ENCODE measurements around the gene CLEC18B.
"Not testable (repeated sequence)": the region's sequence is repeated elsewhere in the genome, so short reads cannot be mapped to it uniquely, and the experiment has no call there.

CLEC18B gene

DNA sequence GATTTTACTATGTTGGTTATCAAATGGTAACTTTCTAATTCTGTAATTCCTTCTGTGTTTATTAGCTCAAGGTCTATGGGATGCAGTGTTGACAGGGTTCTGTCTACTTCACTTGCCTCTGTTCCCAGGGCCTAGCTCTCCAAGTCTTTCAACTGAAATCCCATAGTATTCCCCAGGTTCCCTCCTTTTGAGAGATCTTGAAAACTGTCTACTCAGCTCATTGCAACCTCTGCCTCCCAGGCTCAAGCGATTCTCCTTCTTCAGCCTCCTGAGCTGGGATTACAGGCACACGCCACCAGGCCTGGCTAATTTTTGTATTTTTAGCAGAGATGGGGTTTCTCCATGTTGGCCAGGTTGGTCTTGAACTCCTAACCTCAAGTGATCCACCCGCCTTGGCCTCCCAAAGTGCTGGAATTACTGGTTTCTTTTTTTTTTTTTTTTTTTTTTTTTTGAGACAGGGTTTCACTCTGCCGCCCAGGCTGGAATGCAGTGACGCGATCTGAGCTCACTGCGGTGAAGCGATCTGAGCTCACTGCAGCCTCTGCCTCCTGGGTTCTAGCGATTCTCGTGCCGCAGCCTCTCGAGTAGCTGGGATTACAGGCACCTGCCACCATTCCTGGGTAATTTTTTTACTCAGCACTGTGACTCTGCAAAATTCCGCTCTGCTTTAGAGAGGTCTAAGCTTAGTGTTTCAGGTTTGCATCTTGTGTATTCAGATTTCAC lies 22.5 kb upstream of the CLEC18B start:
- not testable (repeated sequence) for DNase-seq

DNA sequence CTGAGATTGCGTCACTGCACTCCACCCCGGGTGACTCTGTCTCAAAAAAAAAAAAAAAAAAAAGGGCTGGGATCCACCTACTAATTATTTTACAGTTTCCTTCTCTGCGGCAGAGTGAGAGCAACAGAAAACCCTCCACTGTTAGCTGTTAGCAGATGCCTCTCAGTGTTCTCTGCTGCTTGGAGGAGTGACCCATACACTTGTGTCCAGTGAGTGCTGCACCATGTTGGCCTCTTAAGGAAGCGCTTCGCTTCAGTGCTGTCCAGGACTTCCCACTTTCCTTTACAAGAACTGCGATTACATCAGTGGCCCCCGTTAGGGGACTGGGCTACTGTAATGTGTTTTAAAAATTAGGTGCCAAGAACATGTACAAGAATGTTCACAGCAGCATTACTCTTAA lies 18.4 kb upstream of the CLEC18B start:
- DNase-seq: peak; percentile 48 to 61

- DNase-seq: no peak
Observed at GRCh38 chr16:74438492-74438979, 17.3 kb upstream of the CLEC18B start.

GRCh38 chr16:74431516-74431915 lies 10.2 kb upstream of the CLEC18B start:
- DNase-seq: no peak

DNA sequence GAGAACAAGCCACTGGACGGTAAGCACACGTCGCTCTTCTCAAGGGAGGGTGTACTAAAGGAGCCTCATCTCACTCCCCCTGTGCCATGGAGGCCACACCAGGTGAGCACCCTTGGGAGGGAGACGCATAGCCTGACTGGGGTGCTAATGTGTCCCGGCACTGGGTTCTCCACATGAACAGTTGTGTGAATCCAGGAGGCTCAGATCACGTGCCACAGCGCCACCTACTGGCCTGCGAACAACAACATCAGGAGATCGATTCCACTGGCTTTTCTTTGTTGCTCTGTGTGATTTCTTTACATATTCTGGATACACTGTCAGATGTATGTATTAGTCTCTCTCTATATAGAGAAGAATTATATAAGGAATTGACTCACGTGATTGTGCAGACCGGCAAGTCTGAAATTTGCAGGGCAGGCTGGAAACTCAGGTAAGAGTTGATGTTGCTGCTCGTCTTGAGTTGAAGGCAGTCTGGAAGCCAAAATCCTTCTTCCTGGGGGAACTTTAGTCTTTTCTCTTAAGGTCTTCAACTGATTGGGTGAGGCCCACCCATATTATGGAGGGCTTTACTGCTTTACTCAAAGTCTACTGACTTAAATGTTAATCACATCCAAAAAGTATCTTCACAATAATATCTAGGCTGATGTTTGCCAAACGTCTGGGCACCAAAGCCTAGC lies 8.9 kb upstream of the CLEC18B start:
- peak; percentile 4 to 40 for DNase-seq

GRCh38 chr16:74428493-74428892 lies 7.2 kb upstream of the CLEC18B start:
- not testable (repeated sequence) for DNase-seq

DNA sequence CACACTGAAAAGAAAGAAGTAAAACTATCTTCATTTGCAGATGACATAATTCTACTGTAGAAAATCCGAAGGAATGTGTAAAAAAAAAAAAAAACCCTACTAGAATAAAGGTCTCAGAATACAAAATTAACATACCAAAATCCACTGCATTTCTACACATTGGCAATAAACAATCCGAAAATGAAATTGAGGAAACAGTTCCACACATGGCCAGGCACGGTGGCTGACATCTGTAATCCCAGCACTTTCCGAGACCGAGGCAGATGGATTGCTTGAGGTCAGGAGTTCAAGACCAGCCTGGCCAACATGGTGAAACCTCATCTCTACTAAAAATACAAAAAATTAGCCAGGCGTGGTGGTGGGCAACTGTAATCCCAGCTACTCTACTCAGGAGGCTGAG lies 4.5 kb upstream of the CLEC18B start:
- peak; percentile 33 to 50 for DNase-seq

DNA sequence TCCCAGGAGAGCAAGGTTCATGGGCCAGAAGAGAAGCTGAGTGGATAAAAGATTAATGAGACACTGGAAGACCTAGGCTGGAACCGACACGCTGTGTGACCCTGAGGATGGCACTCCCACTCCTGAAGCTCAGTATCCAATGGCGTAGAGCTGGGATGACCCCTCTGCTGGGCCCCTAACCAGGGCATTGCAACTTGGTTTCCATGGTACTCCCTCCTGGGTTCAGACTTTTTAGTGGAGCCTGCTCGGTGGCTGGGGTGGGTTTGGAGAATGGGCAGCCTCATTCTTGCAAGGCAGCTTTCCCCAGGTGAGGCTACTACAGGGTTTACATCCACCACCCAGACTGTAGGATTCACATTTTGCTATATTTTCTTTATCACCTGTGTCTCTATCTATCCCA lies 2.4 kb upstream of the CLEC18B start:
- not testable (repeated sequence) for DNase-seq

DNA sequence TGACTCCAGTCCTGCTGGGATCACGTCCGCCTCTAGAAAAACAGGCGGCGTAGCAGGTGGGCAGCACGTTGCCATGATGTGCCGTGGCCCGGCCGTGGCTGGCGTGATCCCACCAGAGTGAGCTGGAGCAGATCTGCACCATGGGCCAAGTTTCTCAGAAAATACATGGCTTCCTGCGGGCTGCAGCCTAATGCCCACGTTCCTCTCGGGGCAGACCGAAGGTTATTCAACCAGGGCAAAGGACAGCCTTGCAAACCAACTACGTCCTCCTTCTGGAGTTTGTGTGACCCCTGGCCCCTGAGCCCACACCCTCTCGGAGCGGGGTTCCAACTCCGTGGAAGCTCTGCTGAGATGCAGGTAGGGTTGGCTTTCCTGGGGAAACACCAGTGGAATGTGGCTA lies 808 bp upstream of the CLEC18B start:
- not testable (repeated sequence) for DNase-seq

GRCh38 chr16:74421482-74421785 lies 156 bp upstream of the CLEC18B start:
- not testable (repeated sequence) for DNase-seq

DNA sequence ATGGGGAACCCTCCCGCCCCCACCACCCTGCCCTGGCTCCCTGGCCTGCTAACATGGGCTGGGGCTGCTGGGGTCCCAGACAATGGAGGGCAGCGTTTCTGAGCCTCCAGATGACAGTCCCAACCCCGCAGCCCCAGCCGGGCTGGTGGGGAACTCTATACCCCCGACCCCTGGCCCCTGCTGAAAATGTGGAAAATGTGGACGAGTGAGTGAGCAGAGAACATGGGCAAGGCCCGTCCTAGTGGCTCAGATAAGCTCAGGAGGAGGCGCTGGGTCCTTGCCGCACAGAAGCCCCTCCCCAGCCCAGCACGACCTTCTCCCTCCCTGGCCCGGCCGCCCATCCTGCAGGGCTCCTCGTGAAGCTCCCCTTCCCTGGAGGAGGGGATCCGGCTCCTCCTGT lies 1.5 kb downstream of the CLEC18B start:
- not testable (repeated sequence) for DNase-seq

DNA sequence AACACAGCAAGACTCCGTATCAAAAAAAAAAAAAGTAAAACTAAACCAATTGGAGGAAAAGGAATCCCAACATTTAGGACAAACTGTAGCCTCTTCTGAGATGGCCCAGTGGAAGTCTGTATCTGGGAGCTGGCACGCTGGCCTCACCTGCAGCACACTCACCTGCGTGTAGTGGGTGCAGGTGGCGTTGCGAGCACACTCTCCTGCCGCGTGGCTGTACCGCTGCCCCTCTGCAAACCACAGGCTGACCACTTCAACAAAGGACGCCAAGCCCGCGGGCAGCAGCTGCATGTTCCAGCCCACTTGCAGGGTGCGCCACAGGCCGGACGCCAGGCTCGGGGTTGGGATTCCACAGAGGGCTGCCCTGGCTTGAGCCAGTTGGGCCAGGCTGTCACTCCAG lies 3.4 kb downstream of the CLEC18B start:
- DNase-seq: not testable (repeated sequence)

- DNase-seq: not testable (repeated sequence)
Observed at GRCh38 chr16:74413920-74414319, 7.4 kb downstream of the CLEC18B start.

GRCh38 chr16:74413485-74413884 lies 7.8 kb downstream of the CLEC18B start:
- not testable (repeated sequence) for DNase-seq

GRCh38 chr16:74412775-74413390 lies 8.4 kb downstream of the CLEC18B start:
- DNase-seq: not testable (repeated sequence)

DNA sequence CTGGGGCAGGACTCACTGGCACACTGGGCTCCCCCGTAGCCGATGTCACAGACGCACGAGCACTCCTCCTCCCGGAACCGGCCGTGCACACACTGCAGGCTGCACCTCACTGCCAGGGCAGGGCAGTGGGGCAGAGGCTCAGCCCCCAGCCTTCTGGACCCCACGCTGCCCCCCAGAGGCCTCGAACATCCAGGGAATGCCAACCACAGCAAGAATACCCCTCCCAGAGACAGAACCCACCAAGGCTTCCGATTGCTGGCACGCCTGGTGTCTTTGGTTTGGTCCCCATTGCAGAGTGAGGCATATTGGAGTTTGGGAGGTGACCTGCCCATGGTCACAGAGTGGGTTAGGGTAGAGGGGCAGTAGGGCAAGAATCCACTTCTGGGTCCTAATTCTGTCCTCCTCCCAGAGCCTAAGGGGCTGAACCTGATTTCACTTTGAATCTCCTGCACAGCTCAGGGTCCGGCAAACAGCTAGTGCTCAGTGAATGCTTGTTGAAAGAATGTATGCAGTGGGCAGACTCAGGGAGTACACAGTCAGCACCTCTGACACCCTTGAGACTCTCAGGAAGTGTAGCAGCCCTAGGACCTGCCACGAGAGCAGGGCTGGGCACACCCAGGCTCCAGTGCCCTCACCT lies 9.0 kb downstream of the CLEC18B start:
- DNase-seq: not testable (repeated sequence)

- not testable (repeated sequence) for DNase-seq
Observed at GRCh38 chr16:74410981-74411380, 10.3 kb downstream of the CLEC18B start.

DNA sequence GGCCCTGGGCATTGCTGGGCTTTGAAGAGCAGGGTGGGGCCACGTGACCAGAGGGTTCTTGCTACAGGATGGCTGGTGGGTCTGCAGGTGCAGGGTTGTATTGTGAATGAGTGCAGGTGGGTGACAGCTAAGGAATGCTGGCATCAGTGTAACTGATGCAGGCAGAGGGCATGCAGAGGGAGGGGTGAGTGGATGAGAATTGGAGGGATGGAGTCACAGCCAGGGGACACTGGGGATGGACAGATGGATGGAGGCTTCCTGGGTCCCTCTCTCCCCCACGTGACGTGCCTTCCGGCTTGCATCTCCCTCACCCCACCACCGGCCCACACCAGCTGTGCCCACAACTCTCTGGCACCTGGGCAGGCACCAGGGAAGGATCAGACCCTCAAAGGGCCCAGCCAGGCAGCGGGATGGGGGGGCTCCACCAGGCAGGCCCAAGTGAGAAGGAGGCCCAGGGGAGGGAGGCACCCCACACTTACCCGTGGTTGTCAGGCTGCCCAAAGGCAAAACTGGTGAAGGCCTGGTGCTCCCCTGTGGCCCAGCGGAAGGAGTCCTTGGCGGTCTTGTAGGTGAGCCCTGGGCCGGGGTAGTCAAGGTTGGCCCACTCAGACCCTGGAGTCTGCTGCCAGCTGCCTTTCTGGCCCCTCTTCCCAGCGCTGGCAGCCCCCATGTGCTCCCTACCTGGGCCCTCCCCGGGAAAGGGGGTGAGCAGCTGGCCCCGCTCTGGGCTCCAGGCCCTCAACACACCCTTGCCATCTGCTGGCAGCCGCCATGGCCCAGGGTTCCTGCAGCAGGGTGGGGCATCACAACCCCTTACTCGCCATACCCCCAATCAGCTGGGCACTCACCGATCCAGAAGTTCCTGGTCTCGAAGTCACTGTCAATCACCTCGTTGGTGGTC lies 11.0 kb downstream of the CLEC18B start:
- DNase-seq: not testable (repeated sequence)

- not testable (repeated sequence) for DNase-seq
Observed at GRCh38 chr16:74409185-74409981, 11.9 kb downstream of the CLEC18B start.

GRCh38 chr16:74407362-74407705 lies 13.9 kb downstream of the CLEC18B start:
- not testable (repeated sequence) for DNase-seq

DNA sequence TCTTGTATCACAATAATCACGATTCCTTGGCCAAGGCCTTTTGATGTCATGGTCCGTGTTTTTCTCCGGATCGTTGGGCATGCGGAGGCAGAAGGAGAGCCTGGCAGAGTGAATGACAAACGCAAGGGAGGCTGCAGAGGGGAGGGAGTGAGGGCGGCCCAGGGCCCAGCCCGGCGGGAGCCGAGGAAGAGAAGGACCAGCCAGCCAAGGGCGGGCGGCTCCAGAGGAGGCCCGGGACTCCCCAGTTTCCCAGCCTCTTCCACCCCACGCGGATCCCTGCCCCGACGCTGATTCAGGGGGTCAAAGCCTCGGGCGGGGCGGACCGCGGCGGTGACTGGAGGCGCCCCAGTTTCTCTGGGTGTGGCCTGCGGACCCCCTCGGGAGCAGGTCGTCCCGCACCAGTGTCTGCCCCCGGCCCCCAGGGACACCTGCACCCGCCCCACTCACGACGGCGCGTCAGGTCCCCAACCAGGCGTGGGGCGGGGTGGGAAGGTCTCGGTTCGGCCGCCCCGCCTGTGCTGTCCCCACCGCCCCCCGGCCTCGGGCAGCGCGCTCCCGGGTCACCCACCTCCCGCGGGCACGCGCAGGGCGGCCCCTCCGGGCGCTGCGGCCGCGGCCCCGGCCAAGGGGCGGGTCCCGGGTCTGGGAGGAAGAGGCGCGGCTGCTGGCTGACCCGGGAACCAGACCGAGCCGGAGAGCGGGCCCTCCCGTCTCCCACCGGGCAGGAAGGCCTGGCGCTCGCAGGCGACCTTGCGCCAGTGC lies 14.5 kb downstream of the CLEC18B start:
- DNase-seq: not testable (repeated sequence)
